ENCODE data around the gene CCDC112. TPM values are rescaled to one million over a fixed set of nuclear protein-coding genes. Genes with fewer than 3 reads are reported as not detected.
A peak's percentile ranks its signal among the peaks of the same experiment; 100 is the strongest.

CCDC112 gene
- total and polyA plus RNA-seq, 8 donors: 5.2 to 70.1 (median 6.8) TPM

DNA sequence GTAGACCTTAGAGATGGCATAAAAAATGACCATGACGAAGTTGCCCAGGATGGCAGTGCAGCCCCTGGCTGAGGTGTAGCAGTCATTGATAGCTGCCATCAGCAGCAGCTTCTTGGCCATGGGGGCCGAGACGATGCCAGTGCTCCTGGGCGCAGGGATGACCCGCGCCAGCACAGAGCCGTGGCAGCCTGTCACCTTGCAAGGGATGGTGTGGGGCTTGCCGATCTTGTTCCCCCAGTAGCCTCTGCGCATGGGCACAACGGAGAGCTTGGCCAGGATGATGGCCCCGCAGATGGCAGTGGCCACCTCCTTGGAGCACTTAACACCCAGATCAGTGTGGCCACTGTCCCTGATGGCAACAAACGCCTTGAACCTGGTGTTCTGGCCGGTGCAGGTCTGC lies 31.7 kb downstream of the CCDC112 start:
- 96 to 98% (median 97%) methylated on average over 9 to 13 of the region's 13 CpGs for WGBS, 5 donors

DNA sequence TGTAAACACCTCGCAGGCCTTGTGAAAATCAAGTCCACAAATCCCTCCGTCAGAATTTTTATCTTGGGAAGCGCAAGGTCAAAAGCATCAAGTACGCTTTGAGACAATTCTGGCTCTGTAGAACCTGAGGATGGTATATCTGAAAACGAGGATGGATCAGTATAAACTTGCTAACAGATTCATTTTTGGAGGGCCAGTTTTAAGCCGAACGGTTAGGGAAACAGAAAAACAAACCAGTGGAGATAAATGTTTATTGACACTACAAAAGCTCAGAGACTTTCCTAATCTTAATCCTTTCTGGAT lies 33.4 kb downstream of the CCDC112 start:
- intact Hi-C loops (cut with DNase I; ENCODE audit: low total_unique reads): no loop called here
- H3K27me3 ChIP-seq: no peaks in the 10 kb centered on the region
- no peak for DNase-seq
- peak overlapping the region; percentile 77 to 96 (median 89) for H3K4me3 ChIP-seq
- peak overlapping the region; percentile 85 to 93 (median 91) for H3K27ac ChIP-seq
- 39 to 50% (median 40%) methylated on average over 7 of the region's 7 CpGs for WGBS, 5 donors
- no peaks in the 10 kb centered on the region for H3K9me3 ChIP-seq
- TF ChIP-seq, protein P1, sequence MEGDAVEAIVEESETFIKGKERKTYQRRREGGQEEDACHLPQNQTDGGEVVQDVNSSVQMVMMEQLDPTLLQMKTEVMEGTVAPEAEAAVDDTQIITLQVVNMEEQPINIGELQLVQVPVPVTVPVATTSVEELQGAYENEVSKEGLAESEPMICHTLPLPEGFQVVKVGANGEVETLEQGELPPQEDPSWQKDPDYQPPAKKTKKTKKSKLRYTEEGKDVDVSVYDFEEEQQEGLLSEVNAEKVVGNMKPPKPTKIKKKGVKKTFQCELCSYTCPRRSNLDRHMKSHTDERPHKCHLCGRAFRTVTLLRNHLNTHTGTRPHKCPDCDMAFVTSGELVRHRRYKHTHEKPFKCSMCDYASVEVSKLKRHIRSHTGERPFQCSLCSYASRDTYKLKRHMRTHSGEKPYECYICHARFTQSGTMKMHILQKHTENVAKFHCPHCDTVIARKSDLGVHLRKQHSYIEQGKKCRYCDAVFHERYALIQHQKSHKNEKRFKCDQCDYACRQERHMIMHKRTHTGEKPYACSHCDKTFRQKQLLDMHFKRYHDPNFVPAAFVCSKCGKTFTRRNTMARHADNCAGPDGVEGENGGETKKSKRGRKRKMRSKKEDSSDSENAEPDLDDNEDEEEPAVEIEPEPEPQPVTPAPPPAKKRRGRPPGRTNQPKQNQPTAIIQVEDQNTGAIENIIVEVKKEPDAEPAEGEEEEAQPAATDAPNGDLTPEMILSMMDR (IDR thresholded peaks at IDR 0.05): no peak
- no peak for TF ChIP-seq POLR2AphosphoS5 (IDR thresholded peaks at IDR 0.05)
- no peak for TF ChIP-seq POLR2A (IDR thresholded peaks at IDR 0.05)
- no peak for TF ChIP-seq EP300 (IDR thresholded peaks at IDR 0.05)
- H3K4me1 ChIP-seq: peaks cover 11 to 46% (median 32%) of the 10 kb centered on the region in 4 donors
- peaks cover 0 to 23% (median 18%) of the 10 kb centered on the region in 4 donors for H3K36me3 ChIP-seq

More for the DNA sequence above, 31.7 kb downstream of the CCDC112 start:
- no peaks in the 10 kb centered on the region for H3K9me3 ChIP-seq
- DNase-seq: no peak
- no peaks in the 10 kb centered on the region for H3K27me3 ChIP-seq
- no peak overlapping the region for H3K4me3 ChIP-seq
- no peak for TF ChIP-seq POLR2AphosphoS5 (IDR thresholded peaks at IDR 0.05)
- no peak for TF ChIP-seq EP300 (IDR thresholded peaks at IDR 0.05)
- TF ChIP-seq POLR2A (IDR thresholded peaks at IDR 0.05): no peak
- TF ChIP-seq, protein P1 (IDR thresholded peaks at IDR 0.05): no peak
- intact Hi-C loops (cut with DNase I; ENCODE audit: low total_unique reads): no loop called here
- H3K27ac ChIP-seq: no peak overlapping the region
- H3K4me1 ChIP-seq: peaks cover 11 to 29% (median 24%) of the 10 kb centered on the region in 4 donors
- H3K36me3 ChIP-seq: peaks cover 0 to 27% (median 20%) of the 10 kb centered on the region in 4 donors

DNA sequence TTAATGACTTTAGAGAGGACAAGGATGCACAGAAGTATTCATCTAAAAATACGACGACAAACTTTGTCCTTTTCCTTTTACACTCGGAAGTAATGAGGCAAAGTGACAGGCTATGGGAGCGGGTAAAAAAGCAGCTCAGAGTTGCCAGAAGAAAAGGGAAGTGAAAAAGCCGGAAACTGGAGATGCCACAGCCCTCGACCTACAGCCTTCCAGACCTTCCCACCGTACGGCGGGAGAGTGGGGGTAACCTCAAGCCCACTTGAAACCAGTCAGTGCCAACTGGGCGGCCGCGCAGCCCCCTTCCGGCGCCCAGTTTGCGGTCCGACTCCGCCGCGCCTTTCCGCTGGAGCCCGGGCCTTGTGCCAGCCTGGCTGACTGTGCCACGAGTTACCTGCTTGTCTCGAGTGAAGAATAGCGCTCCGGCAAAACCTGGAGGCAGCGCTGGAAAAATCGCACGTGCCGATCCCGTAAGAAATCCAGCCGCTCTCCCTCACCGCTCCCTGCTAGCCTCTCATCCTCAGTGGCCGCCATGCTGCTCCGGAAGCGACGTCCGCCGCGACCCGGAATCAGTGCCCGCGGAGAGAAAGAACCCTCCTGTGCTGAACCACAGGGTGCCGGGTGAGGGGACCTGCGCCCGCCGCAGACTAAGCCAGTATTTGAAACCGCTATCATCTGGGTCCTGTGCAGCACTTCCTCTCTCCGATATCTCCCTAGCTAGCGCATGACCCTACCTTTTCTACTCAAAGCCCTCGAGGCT lies 34.0 kb downstream of the CCDC112 start, which contains the start of gene PGGT1B:
Gene PGGT1B (minus strand): TSS at position 557 of the 757 bp plus-strand sequence. CDS start 26 bp downstream, at position 531.
- Histone ChIP-seq H3K9me3 (no peaks in the 10 kb centered on the region), H3K27me3 (no peaks in the 10 kb centered on the region), H3K36me3 (peaks cover 0 to 18% (median 13%) of the 10 kb centered on the region in 4 donors), H3K4me1 (peaks cover 11 to 51% (median 34%) of the 10 kb centered on the region in 4 donors), H3K4me3 (peak within 1 kb of the TSS; percentile 77 to 96 (median 89)), H3K27ac (peak within 1 kb of the TSS; percentile 85 to 93 (median 91))
- 0 to 2% (median 0%) methylated on average over 50 of the region's 50 CpGs for WGBS, 5 donors
- TF ChIP-seq POLR2AphosphoS5 (IDR thresholded peaks at IDR 0.05) (peak in 1 of 3 donors; percentile 76), EP300 (IDR thresholded peaks at IDR 0.05) (no peak)
- intact Hi-C loops (cut with DNase I; ENCODE audit: low total_unique reads): no loop called here
- DNase-seq: peak; percentile 77 to 92

DNA sequence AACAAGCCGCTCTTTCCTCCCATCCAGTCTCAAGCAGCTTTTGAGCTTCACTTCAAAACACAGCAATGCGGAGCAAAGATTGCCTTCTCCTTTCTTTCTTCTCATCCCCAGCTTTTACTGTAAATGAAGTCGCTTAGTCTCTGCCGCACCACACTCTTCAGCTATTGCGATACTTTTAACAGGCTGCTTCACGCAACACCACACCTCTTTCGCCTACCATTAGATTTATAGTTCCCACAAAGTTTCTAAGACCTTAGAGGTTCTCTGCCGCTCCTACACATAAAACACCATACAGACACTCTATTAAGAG lies 34.5 kb downstream of the CCDC112 start:
- peak in 1 of 2 donors; percentile 33 for DNase-seq
- Histone ChIP-seq H3K9me3 (no peaks in the 10 kb centered on the region), H3K27ac (peak overlapping the region in 4 of 5 donors; percentile 85 to 92 (median 90))

More for the DNA sequence above, 34.5 kb downstream of the CCDC112 start:
- no peaks in the 10 kb centered on the region for H3K27me3 ChIP-seq
- peaks cover 0 to 15% (median 9%) of the 10 kb centered on the region in 4 donors for H3K36me3 ChIP-seq
- TF ChIP-seq POLR2A (IDR thresholded peaks at IDR 0.05): no peak
- TF ChIP-seq, protein P1 (IDR thresholded peaks at IDR 0.05): no peak
- no peak for TF ChIP-seq EP300 (IDR thresholded peaks at IDR 0.05)
- no peak for TF ChIP-seq POLR2AphosphoS5 (IDR thresholded peaks at IDR 0.05)
- peak overlapping the region; percentile 77 to 96 (median 89) for H3K4me3 ChIP-seq
- intact Hi-C loops (cut with DNase I; ENCODE audit: low total_unique reads): no loop called here
- 2 to 4% (median 3%) methylated on average over 8 of the region's 8 CpGs for WGBS, 5 donors
- H3K4me1 ChIP-seq: peaks cover 11 to 53% (median 34%) of the 10 kb centered on the region in 4 donors
